Upper lobe of right lung (tissue), 1 donor: ENCODE results near the gene PHACTR3. TPM values are rescaled to one million over a fixed set of nuclear protein-coding genes. Genes with fewer than 3 reads are reported as not detected.

ENCODE experiments used
- ATAC-seq: fragments of 200-7000 bp; cut with Tn5 transposase; one replicate; pipeline ENCODE4 v1.9.1; 2020; ENCODE audit warnings: mild to moderate bottlenecking, moderate library complexity
- DNase-seq: peaks from one replicate; pipeline ENCODE4 v3.0.0-alpha.2; 2020
- H3K27ac ChIP-seq: fragments of 200-600 bp; one replicate; pipeline ENCODE4 v1.8.0; 2022
- H3K27me3 ChIP-seq: fragments of 200-600 bp; one replicate; pipeline ENCODE4 v1.8.0; 2022; ENCODE audit warnings: mild to moderate bottlenecking
- H3K36me3 ChIP-seq: fragments of 200-600 bp; one replicate; pipeline ENCODE4 v1.8.0; 2022
- H3K4me1 ChIP-seq: fragments of 200-600 bp; one replicate; pipeline ENCODE4 v1.8.0; 2022
- H3K4me3 ChIP-seq: fragments of 200-600 bp; one replicate; pipeline ENCODE4 v1.8.0; 2022; ENCODE audit warnings: mild to moderate bottlenecking
- H3K9me3 ChIP-seq: fragments of 200-600 bp; one replicate; pipeline ENCODE4 v1.8.0; 2022
- CTCF ChIP-seq: fragments of 200-600 bp; IDR thresholded peaks from one replicate; pipeline ENCODE4 v1.8.0; 2022; ENCODE audit warnings: antibody characterized with exemption
- intact Hi-C: fragments of 100-400 bp; cut with DNase I; formaldehyde crosslinking; loops from one replicate; pipeline ENCODE4 v1.11.0; 2022
- total RNA-seq: library from RNA; stranded (reverse); fragmentation: NEBNext Ultra II Directional; extraction: Animal tissue kit (Norgen Biotek cat#: 25700); gene quantifications from one replicate; pipeline ENCODE4 v1.2.1, GENCODE V29; 2021
- donor health status: DM: no; HTN: yes; CAD: no; lungs with severe emphysema.

PHACTR3 gene
- total RNA-seq, 1 donor from 2014 or later: 18.2 TPM

- no peak for DNase-seq
- Histone ChIP-seq H3K4me1 (no peaks in the 10 kb centered on the region), H3K27ac (no peak overlapping the region), H3K36me3 (no peaks in the 10 kb centered on the region), H3K9me3 (no peaks in the 10 kb centered on the region), H3K4me3 (no peak overlapping the region), H3K27me3 (peaks cover 7% of the 10 kb centered on the region)
- no peak for ATAC-seq
- no peak for TF ChIP-seq CTCF
- intact Hi-C loops: no loop called here
Measured at GRCh38 chr20:59625214-59625922, 21.0 kb downstream of the PHACTR3 start.

- no peaks in the 10 kb centered on the region for H3K27me3 ChIP-seq
- no peak for DNase-seq
- intact Hi-C loops: no loop called here
Measured at GRCh38 chr20:59627298-59627697, 23.0 kb downstream of the PHACTR3 start.

GRCh38 chr20:59628171-59628570, 23.8 kb downstream of the PHACTR3 start:
- no peaks in the 10 kb centered on the region for H3K4me1 ChIP-seq
- no peak for TF ChIP-seq CTCF
- intact Hi-C loops: no loop called here
- H3K27me3 ChIP-seq: no peaks in the 10 kb centered on the region
- DNase-seq (no peak), ATAC-seq (no peak)
- H3K36me3 ChIP-seq: no peaks in the 10 kb centered on the region
- H3K9me3 ChIP-seq: no peaks in the 10 kb centered on the region
- H3K4me3 ChIP-seq: no peak overlapping the region
- no peak overlapping the region for H3K27ac ChIP-seq

More at GRCh38 chr20:59627298-59627697, 23.0 kb downstream of the PHACTR3 start:
- Histone ChIP-seq H3K9me3 (no peaks in the 10 kb centered on the region), H3K4me3 (no peak overlapping the region), H3K36me3 (no peaks in the 10 kb centered on the region), H3K27ac (no peak overlapping the region), H3K4me1 (no peaks in the 10 kb centered on the region)
- TF ChIP-seq CTCF: no peak
- ATAC-seq: no peak

GRCh38 chr20:59629141-59630045, 25.1 kb downstream of the PHACTR3 start:
- Histone ChIP-seq H3K9me3 (no peaks in the 10 kb centered on the region), H3K36me3 (no peaks in the 10 kb centered on the region), H3K27me3 (no peaks in the 10 kb centered on the region), H3K4me1 (no peaks in the 10 kb centered on the region), H3K4me3 (no peak overlapping the region), H3K27ac (no peak overlapping the region)
- DNase-seq (no peak), ATAC-seq (no peak)
- intact Hi-C loops: no loop called here
- no peak for TF ChIP-seq CTCF

GRCh38 chr20:59630526-59630925, 26.2 kb downstream of the PHACTR3 start:
- TF ChIP-seq CTCF: no peak
- Histone ChIP-seq H3K36me3 (no peaks in the 10 kb centered on the region), H3K27me3 (no peaks in the 10 kb centered on the region), H3K27ac (no peak overlapping the region), H3K4me1 (no peaks in the 10 kb centered on the region), H3K9me3 (no peaks in the 10 kb centered on the region), H3K4me3 (no peak overlapping the region)
- intact Hi-C loops: no loop called here
- DNase-seq: no peak
- no peak for ATAC-seq
